Fibroblast of lung (primary cell): ENCODE measurements around the gene JDP2. TPM values are rescaled to one million over a fixed set of nuclear protein-coding genes. Genes with fewer than 3 reads are reported as not detected.
"Not testable (repeated sequence)": the region's sequence is repeated elsewhere in the genome, so short reads cannot be mapped to it uniquely, and the experiment has no call there.

Experiments used
- DNase-seq, 2 donors: peaks; one replicate each; pipeline versions ENCODE4 v3.0.0 to v3.0.0-alpha.2; 2010; ENCODE audit warnings: low read depth in 2 of 2
- H2AFZ ChIP-seq: 2 replicates; pipeline ENCODE4 v1.5.1; 2012; ENCODE audit warnings: low read length, control low read depth, inconsistent platforms
- H3K27ac ChIP-seq: 2 replicates; pipeline ENCODE4 v1.5.1; 2011; ENCODE audit warnings: low read length, control low read depth; ENCODE audit not compliant: insufficient read depth
- H3K27me3 ChIP-seq: 2 replicates; pipeline ENCODE4 v1.5.1; 2011; ENCODE audit warnings: mild to moderate bottlenecking, low read length; ENCODE audit not compliant: control insufficient read depth, insufficient read depth
- H3K36me3 ChIP-seq: 2 replicates; pipeline ENCODE4 v1.5.1; 2011; ENCODE audit warnings: low read length; ENCODE audit not compliant: control insufficient read depth, insufficient read depth
- H3K4me1 ChIP-seq: 2 replicates; pipeline ENCODE4 v1.5.1; 2011; ENCODE audit warnings: low read length; ENCODE audit not compliant: control insufficient read depth, insufficient read depth; ENCODE audit errors: extremely low read depth
- H3K4me2 ChIP-seq: 2 replicates; pipeline ENCODE4 v1.5.1; 2011; ENCODE audit warnings: low read length, control low read depth; ENCODE audit not compliant: insufficient read depth; ENCODE audit errors: extremely low read depth
- H3K4me3 ChIP-seq, 4 experiments: fragments of 200-600 bp in 1 of 4; sonication (generic) in 1 of 4; replicated peaks in 1 of 4; 2 replicates each; pipeline ENCODE4 v1.5.1; 2011 to 2016; ENCODE audit warnings: low read length in 4 of 4, low read depth in 3 of 4, mild to moderate bottlenecking in 3 of 4, control low read depth in 2 of 4, inconsistent platforms in 1 of 4, mixed read lengths in 1 of 4; ENCODE audit not compliant: insufficient read depth in 1 of 4; ENCODE audit errors: control extremely low read depth in 1 of 4
- H3K79me2 ChIP-seq: 2 replicates; pipeline ENCODE4 v1.5.1; 2012; ENCODE audit warnings: mild to moderate bottlenecking, low read length, inconsistent platforms; ENCODE audit not compliant: control insufficient read depth, insufficient read depth
- H3K9ac ChIP-seq: 2 replicates; pipeline ENCODE4 v1.5.1; 2011; ENCODE audit warnings: mild to moderate bottlenecking, low read length, control low read depth; ENCODE audit not compliant: insufficient read depth
- H3K9me3 ChIP-seq: 2 replicates; pipeline ENCODE4 v1.5.1; 2012; ENCODE audit warnings: low read depth, low read length; ENCODE audit not compliant: control insufficient read depth, insufficient read depth
- H4K20me1 ChIP-seq: 2 replicates; pipeline ENCODE4 v1.5.1; 2011; ENCODE audit warnings: low read length; ENCODE audit not compliant: control insufficient read depth, insufficient read depth; ENCODE audit errors: extremely low read depth
- CTCF ChIP-seq, 2 donors: IDR thresholded peaks in 1 of 2; conservative IDR thresholded peaks in 1 of 2; 1 replicate in 1 of 2; 2 replicates in 1 of 2; pipeline ENCODE4 v1.5.1; 2011 to 2012; ENCODE audit warnings: low read length in 2 of 2, control low read depth in 1 of 2, inconsistent platforms in 1 of 2, low read depth in 1 of 2, mild to moderate bottlenecking in 1 of 2
- EZH2 ChIP-seq: IDR thresholded peaks from 2 replicates; pipeline ENCODE4 v1.5.1; 2012; ENCODE audit warnings: low read length, control low read depth, mild to moderate bottlenecking; ENCODE audit errors: missing control alignments
- polyA plus RNA-seq, 2 donors: library from polyadenylated mRNA; depleted of rRNA in 1 of 2; stranded (reverse) in 1 of 2; unstranded in 1 of 2; fragments of >200 nt; gene quantifications; 2 replicates each; pipeline ENCODE4 v1.2.1, GENCODE V29; 2011 to 2012; ENCODE audit warnings: missing spikeins in 1 of 2
- total RNA-seq: library from RNA; depleted of rRNA; stranded (reverse); fragments of >200 nt; gene quantifications from 2 replicates; pipeline ENCODE4 v1.2.1, GENCODE V29; 2014

The JDP2 gene
- total and polyA plus RNA-seq, 2 donors (not counting 1 experiment from before 2014, with no cell fraction given): 40.8 to 95.3 TPM

- H3K79me2 ChIP-seq: no peaks in the 10 kb centered on the region
- H3K36me3 ChIP-seq: no peaks in the 10 kb centered on the region
- no peak overlapping the region for H2AFZ ChIP-seq
- no peaks in the 10 kb centered on the region for H3K4me1 ChIP-seq
- TF ChIP-seq CTCF (conservative IDR thresholded peaks at IDR 0.05 in 1 of 2, IDR thresholded peaks at IDR 0.05 in 1 of 2; ENCODE audit: low read depth in 1 of 2, low read length in 2 of 2): no peak
- H3K4me3 ChIP-seq: no peak overlapping the region
- DNase-seq: no peak
- H3K27me3 ChIP-seq: peaks cover 7% of the 10 kb centered on the region
- H3K27ac ChIP-seq: no peak overlapping the region
- H3K9me3 ChIP-seq: no peaks in the 10 kb centered on the region
- H3K9ac ChIP-seq: no peak overlapping the region
- no peak overlapping the region for H3K4me2 ChIP-seq
- no peaks in the 10 kb centered on the region for H4K20me1 ChIP-seq
Measured at GRCh38 chr14:75380656-75381055, 47.2 kb upstream of the JDP2 start.

DNA sequence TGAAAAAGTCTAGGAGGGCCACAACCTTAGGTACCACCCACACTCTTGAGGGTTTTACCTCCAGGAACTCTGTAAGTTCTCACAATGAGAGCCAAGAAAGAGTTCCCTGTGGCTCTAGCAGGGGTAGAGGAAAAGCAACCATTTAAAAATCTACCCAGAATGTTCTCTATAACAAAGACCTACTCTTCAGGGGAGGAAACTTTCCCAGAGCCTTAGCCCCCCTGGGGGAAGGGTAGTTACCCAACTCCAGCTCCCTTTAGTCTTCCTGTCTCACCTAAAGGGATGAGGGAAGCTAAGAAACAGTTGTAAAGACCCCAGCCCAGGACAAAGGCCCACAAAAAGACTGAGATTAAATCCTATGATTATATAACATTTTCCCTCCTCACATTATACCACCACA lies 46.2 kb upstream of the JDP2 start:
- no peaks in the 10 kb centered on the region for H3K4me1 ChIP-seq
- no peak overlapping the region for H3K4me2 ChIP-seq
- H3K27me3 ChIP-seq: peaks cover 2% of the 10 kb centered on the region
- H3K9ac ChIP-seq: no peak overlapping the region
- H3K79me2 ChIP-seq: no peaks in the 10 kb centered on the region
- H3K27ac ChIP-seq: no peak overlapping the region
- no peak for DNase-seq
- no peak overlapping the region for H3K4me3 ChIP-seq
- no peaks in the 10 kb centered on the region for H3K9me3 ChIP-seq
- H2AFZ ChIP-seq: no peak overlapping the region
- TF ChIP-seq EZH2 (no peak), CTCF (conservative IDR thresholded peaks at IDR 0.05 in 1 of 2, IDR thresholded peaks at IDR 0.05 in 1 of 2; ENCODE audit: low read depth in 1 of 2, low read length in 2 of 2) (no peak)
- no peaks in the 10 kb centered on the region for H3K36me3 ChIP-seq
- H4K20me1 ChIP-seq: no peaks in the 10 kb centered on the region

- H3K4me1 ChIP-seq, H3K9ac ChIP-seq, H3K36me3 ChIP-seq, H3K4me2 ChIP-seq, H3K9me3 ChIP-seq, H2AFZ ChIP-seq, H3K4me3 ChIP-seq, H4K20me1 ChIP-seq, H3K27ac ChIP-seq, H3K79me2 ChIP-seq, H3K27me3 ChIP-seq, DNase-seq: not testable (repeated sequence)
Measured at GRCh38 chr14:75383219-75383618, 44.6 kb upstream of the JDP2 start.

DNA sequence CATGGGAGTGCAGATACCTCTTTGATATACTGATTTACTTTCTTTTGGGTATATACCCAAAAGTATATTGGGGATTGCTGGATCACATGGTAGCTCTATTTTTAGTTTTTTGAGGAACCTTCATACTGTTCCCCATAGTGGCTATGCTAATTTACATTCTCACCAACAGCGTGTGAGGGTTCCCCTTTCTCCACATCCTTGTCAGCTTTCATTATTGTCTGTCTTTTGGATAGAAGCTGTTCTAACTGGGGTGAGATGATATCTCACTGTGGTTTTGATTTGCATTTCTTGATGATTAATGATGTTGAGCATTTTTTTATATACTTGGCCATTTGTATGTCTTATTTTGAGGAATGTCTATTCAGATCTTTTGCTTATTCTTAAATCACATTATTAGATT lies 44.1 kb upstream of the JDP2 start:
- TF ChIP-seq CTCF (conservative IDR thresholded peaks at IDR 0.05 in 1 of 2, IDR thresholded peaks at IDR 0.05 in 1 of 2; ENCODE audit: low read depth in 1 of 2, low read length in 2 of 2): no peak
- no peak for TF ChIP-seq EZH2
- Histone ChIP-seq H4K20me1 (no peaks in the 10 kb centered on the region), H3K9me3 (no peaks in the 10 kb centered on the region)

More for the DNA sequence above, 44.1 kb upstream of the JDP2 start:
- no peak for DNase-seq
- Histone ChIP-seq H3K79me2 (no peaks in the 10 kb centered on the region), H3K4me2 (no peak overlapping the region), H3K36me3 (no peaks in the 10 kb centered on the region), H3K9ac (no peak overlapping the region), H2AFZ (no peak overlapping the region), H3K27me3 (peaks cover 2% of the 10 kb centered on the region), H3K27ac (no peak overlapping the region), H3K4me1 (no peaks in the 10 kb centered on the region), H3K4me3 (no peak overlapping the region)
